ENCODE measurements around the gene PARD3. TPM values are rescaled to one million over a fixed set of nuclear protein-coding genes. Genes with fewer than 3 reads are reported as not detected.
A peak's percentile ranks its signal among the peaks of the same experiment; 100 is the strongest.

PARD3 gene
- total RNA-seq, 3 donors from 2014 or later, result 39.5 to 87.9 (median 47.0) TPM

DNA sequence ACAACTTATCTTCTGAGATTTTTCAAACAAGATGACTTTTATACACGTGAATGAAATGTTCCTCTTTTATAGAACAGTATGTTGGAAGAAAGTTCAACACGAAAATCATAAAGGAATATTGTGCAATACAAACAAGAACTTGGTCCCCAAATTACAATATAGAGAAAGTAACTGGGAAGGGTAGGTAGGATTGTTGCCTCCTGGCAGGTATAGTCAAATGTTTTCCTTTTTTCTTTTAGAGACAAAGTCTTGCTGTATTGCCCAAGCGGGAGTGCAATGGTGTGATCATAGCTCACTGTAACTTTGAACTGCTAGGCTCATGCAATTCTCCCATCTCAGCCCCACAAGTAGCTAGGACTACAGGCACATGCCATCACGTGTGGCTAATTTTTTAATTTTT is 582.6 kb downstream of the PARD3 start:
- no peaks in the 10 kb centered on the region for H3K36me3 ChIP-seq (ENCODE audit: low read depth)
- ATAC-seq (peak; percentile 20), DNase-seq (no peak)
- TF ChIP-seq, protein P1, sequence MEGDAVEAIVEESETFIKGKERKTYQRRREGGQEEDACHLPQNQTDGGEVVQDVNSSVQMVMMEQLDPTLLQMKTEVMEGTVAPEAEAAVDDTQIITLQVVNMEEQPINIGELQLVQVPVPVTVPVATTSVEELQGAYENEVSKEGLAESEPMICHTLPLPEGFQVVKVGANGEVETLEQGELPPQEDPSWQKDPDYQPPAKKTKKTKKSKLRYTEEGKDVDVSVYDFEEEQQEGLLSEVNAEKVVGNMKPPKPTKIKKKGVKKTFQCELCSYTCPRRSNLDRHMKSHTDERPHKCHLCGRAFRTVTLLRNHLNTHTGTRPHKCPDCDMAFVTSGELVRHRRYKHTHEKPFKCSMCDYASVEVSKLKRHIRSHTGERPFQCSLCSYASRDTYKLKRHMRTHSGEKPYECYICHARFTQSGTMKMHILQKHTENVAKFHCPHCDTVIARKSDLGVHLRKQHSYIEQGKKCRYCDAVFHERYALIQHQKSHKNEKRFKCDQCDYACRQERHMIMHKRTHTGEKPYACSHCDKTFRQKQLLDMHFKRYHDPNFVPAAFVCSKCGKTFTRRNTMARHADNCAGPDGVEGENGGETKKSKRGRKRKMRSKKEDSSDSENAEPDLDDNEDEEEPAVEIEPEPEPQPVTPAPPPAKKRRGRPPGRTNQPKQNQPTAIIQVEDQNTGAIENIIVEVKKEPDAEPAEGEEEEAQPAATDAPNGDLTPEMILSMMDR (IDR thresholded peaks at IDR 0.05), result no peak
- peaks cover 2% of the 10 kb centered on the region for H3K4me1 ChIP-seq (ENCODE audit: low read depth)
- intact Hi-C loops (cut with DNase I, micrococcal nuclease), result no loop called here
- no peak overlapping the region for H3K4me3 ChIP-seq
- H3K9me3 ChIP-seq, result peaks cover under 1% of the 10 kb centered on the region

DNA sequence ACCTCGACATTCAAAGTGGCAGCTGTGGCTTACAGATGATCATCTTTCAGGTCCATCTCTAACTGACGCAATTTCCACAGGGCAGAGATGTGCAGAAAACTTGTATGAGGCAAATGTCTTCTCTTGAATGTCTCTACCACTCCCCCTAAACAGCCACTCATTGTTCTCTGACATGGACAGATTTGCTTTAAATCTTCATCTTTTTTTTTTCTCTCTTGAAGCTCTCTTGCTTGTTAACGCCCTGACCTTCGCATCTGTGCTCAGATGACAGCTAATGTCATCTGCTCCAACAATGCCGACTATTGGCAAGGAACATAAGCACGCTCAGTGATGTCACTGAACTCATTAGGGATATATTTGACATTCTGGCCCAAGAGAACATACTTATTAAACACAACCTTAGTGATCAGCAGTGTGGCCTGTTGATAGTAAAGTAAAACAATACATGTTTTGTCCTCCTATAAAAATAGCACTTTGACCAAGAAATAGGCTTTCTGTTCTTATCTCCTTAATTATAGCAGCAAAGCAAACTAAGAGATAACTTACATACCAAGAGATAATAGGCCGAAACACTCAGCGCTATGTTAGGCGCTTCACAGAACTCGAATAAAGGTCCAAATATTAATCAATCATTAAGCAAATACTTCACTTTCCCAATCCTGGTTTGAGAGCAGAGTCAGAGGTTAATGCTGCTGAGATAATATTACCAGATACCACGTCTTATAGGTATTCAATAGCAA is 583.5 kb downstream of the PARD3 start:
- H3K4me1 ChIP-seq (ENCODE audit: low read depth), result peaks cover 2% of the 10 kb centered on the region
- intact Hi-C loops (cut with DNase I, micrococcal nuclease), result no loop called here
- TF ChIP-seq, protein P1 (IDR thresholded peaks at IDR 0.05), result no peak
- H3K9me3 ChIP-seq, result peaks cover 4% of the 10 kb centered on the region
- no peak for DNase-seq
- no peak overlapping the region for H3K4me3 ChIP-seq
- no peaks in the 10 kb centered on the region for H3K36me3 ChIP-seq (ENCODE audit: low read depth)
- no peak for ATAC-seq

DNA sequence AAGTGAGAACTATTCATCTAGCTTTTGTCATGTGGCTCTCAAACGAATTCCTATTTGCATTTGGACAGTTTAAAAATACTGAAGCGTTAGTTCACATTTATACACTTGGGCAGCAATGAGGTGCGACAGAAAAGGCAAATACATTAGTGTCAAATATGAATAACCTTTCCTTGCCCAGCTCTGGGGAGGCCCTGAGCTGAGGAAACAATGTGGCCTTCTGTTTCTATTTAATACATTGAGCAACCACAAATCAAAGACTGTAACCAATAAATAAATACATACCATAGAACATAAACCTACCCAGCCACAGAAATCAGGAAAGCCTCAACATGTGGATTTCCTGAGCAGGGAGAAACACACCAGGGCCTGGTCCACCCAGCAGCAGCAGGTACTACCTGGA is 585.2 kb downstream of the PARD3 start:
- intact Hi-C loops (cut with DNase I, micrococcal nuclease), result no loop called here

DNA sequence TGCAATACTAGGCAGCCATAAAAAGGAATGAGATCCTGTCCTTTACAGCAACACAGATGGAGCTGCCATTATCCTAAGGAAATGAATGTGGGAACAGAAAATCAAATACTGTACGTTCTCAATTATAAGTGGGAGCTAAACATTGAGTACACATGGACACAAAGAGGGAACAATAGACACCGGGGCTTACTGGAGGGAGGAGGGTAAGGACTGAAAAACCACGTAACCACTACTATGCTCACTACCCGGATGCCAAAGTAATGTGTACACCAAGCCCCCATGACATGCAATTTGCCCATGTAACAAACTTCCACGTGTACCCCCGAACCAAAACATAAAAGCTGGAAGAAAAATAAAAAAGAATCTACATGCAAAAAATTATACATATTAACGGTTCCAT is 587.0 kb downstream of the PARD3 start:
- intact Hi-C loops (cut with DNase I, micrococcal nuclease), result no loop called here
- no peak overlapping the region for H3K4me3 ChIP-seq
- ATAC-seq (no peak), DNase-seq (no peak)
- H3K4me1 ChIP-seq (ENCODE audit: low read depth), result peaks cover 2% of the 10 kb centered on the region
- TF ChIP-seq, protein P1 (IDR thresholded peaks at IDR 0.05), result no peak
- peaks cover 4% of the 10 kb centered on the region for H3K9me3 ChIP-seq
- H3K36me3 ChIP-seq (ENCODE audit: low read depth), result no peaks in the 10 kb centered on the region

More for the DNA sequence above, 585.2 kb downstream of the PARD3 start:
- peaks cover 4% of the 10 kb centered on the region for H3K9me3 ChIP-seq
- DNase-seq, result no peak
- no peak overlapping the region for H3K4me3 ChIP-seq
- TF ChIP-seq, protein P1 (IDR thresholded peaks at IDR 0.05), result no peak
- H3K36me3 ChIP-seq (ENCODE audit: low read depth), result no peaks in the 10 kb centered on the region
- H3K4me1 ChIP-seq (ENCODE audit: low read depth), result peaks cover 2% of the 10 kb centered on the region
- ATAC-seq, result no peak

DNA sequence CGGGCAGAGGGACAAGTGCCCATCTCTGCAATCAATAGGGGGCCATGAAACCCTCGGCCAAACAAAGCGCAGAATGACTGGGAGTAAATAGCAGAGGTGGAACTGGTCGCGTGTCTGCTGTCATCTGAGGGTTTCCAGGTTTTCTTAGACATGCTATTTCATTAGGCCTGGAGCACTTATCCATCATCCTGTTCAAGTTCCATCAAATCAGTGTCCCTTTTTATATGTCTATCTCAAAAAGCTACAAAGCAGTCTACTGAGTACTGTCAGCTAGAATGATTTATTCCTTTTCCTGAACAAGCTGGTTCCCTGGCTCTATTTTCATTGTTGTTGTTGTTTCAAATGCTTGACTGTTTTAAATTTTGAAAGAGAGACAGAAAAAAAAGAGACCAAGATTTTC is 590.5 kb downstream of the PARD3 start:
- Histone ChIP-seq H3K36me3 (ENCODE audit: low read depth) (no peaks in the 10 kb centered on the region), H3K4me1 (ENCODE audit: low read depth) (no peaks in the 10 kb centered on the region), H3K4me3 (no peak overlapping the region), H3K9me3 (peaks cover 4% of the 10 kb centered on the region)
- intact Hi-C loops (cut with DNase I, micrococcal nuclease), result no loop called here
- no peak for ATAC-seq
- TF ChIP-seq, protein P1 (IDR thresholded peaks at IDR 0.05), result no peak
- DNase-seq, result no peak
